Hepatocyte (in vitro differentiated cells): ENCODE measurements around the gene TP53TG5. TPM values are rescaled to one million over a fixed set of nuclear protein-coding genes. Genes with fewer than 3 reads are reported as not detected.

Experiments used
- DNase-seq: peaks from one replicate; pipeline ENCODE4 v3.0.0-alpha.2; 2016; ENCODE audit warnings: low spot score
- H2AFZ ChIP-seq: fragments of 200-600 bp; sonication (generic); 2 replicates; pipeline ENCODE4 v1.6.0; 2016; ENCODE audit warnings: antibody characterized with exemption, mild to moderate bottlenecking
- H3K27ac ChIP-seq: fragments of 200-600 bp; sonication (generic); 2 replicates; pipeline ENCODE4 v1.5.1; 2016; ENCODE audit warnings: mild to moderate bottlenecking
- H3K27me3 ChIP-seq: fragments of 200-600 bp; sonication (generic); 2 replicates; pipeline ENCODE4 v1.6.1; 2016
- H3K36me3 ChIP-seq: fragments of 200-600 bp; sonication (generic); replicated peaks from 2 replicates; pipeline ENCODE4 v1.5.1; 2016; ENCODE audit warnings: low read depth; ENCODE audit not compliant: insufficient read depth
- H3K4me1 ChIP-seq: fragments of 200-600 bp; sonication (generic); 2 replicates; pipeline ENCODE4 v1.5.1; 2016; ENCODE audit warnings: mild to moderate bottlenecking, moderate library complexity; ENCODE audit not compliant: insufficient read depth
- H3K4me2 ChIP-seq: fragments of 200-600 bp; sonication (generic); 2 replicates; pipeline ENCODE4 v1.6.0; 2016
- H3K4me3 ChIP-seq: fragments of 200-600 bp; sonication (generic); 2 replicates; pipeline ENCODE4 v1.5.1; 2016; ENCODE audit warnings: mild to moderate bottlenecking
- H3K79me2 ChIP-seq: fragments of 200-600 bp; sonication (generic); 2 replicates; pipeline ENCODE4 v1.6.0; 2017; ENCODE audit warnings: mild to moderate bottlenecking
- H3K9me2 ChIP-seq: fragments of 200-600 bp; sonication (generic); replicated peaks from 2 replicates; pipeline ENCODE4 v1.6.0; 2017; ENCODE audit warnings: mild to moderate bottlenecking; ENCODE audit not compliant: insufficient read depth
- H3K9me3 ChIP-seq: fragments of 200-600 bp; sonication (generic); 2 replicates; pipeline ENCODE4 v1.5.1; 2016; ENCODE audit warnings: low read depth, mild to moderate bottlenecking
- H4K20me1 ChIP-seq: fragments of 200-600 bp; sonication (generic); 2 replicates; pipeline ENCODE4 v1.6.0; 2016; ENCODE audit warnings: mild to moderate bottlenecking; ENCODE audit not compliant: insufficient read depth, poor library complexity, severe bottlenecking
- CTCF ChIP-seq: fragments of 200-600 bp; sonication (generic); IDR thresholded peaks from 2 replicates; pipeline ENCODE4 v1.5.1; 2016; ENCODE audit warnings: antibody characterized with exemption, mild to moderate bottlenecking; ENCODE audit not compliant: poor library complexity
- EZH2 ChIP-seq: fragments of 200-600 bp; sonication (generic); IDR thresholded peaks from 2 replicates; pipeline ENCODE4 v1.6.1; 2016; ENCODE audit warnings: antibody characterized with exemption, mild to moderate bottlenecking, borderline replicate concordance
- EZH2phosphoT487 ChIP-seq: fragments of 200-600 bp; sonication (generic); IDR thresholded peaks from one replicate; pipeline ENCODE4 v1.6.1; 2018; ENCODE audit warnings: antibody characterized with exemption, mild to moderate bottlenecking, low read depth, moderate library complexity; ENCODE audit not compliant: unreplicated experiment, severe bottlenecking
- WGBS: methylation state at CpG from one replicate; pipeline ENCODE4 v1.1.6; 2016; ENCODE audit warnings: low lambda C conversion rate; ENCODE audit errors: missing lambda C conversion rate; 5-methylcytosine and 5-hydroxymethylcytosine counted together
- polyA plus RNA-seq: library from polyadenylated mRNA; unstranded; fragments of >200 nt; fragmentation: Nextera tagmentation; extraction: Ambion mirVana; gene quantifications from 2 replicates; pipeline ENCODE4 v1.2.1, GENCODE V29; 2016
- total RNA-seq: library from RNA; depleted of rRNA; stranded (reverse); fragments of >200 nt; gene quantifications from 2 replicates; pipeline ENCODE4 v1.2.3, GENCODE V29; 2014

TP53TG5 gene
- total and polyA plus RNA-seq, 2 experiments from 2014 or later, result not detected

GRCh38 chr20:45328451-45328850, 49.7 kb downstream of the TP53TG5 start:
- peaks cover 11% of the 10 kb centered on the region for H3K79me2 ChIP-seq
- H3K9me3 ChIP-seq, result no peaks in the 10 kb centered on the region
- no peaks in the 10 kb centered on the region for H3K27me3 ChIP-seq
- peaks cover 11% of the 10 kb centered on the region for H4K20me1 ChIP-seq
- no peak overlapping the region for H3K4me2 ChIP-seq
- H3K27ac ChIP-seq, result no peak overlapping the region
- no peaks in the 10 kb centered on the region for H3K4me1 ChIP-seq
- no peak for DNase-seq
- H3K9me2 ChIP-seq, result no peaks in the 10 kb centered on the region
- no peak overlapping the region for H3K4me3 ChIP-seq
- no peak overlapping the region for H2AFZ ChIP-seq
- H3K36me3 ChIP-seq, result peaks cover 4% of the 10 kb centered on the region
- no peak for TF ChIP-seq EZH2
- TF ChIP-seq EZH2phosphoT487, result no peak
- no peak for TF ChIP-seq CTCF
- WGBS, result 96% methylated on average over 4 of the region's 4 CpGs

GRCh38 chr20:45325371-45325770, 52.8 kb downstream of the TP53TG5 start:
- Histone ChIP-seq H2AFZ (no peak overlapping the region), H3K27ac (no peak overlapping the region), H3K4me1 (peaks cover 3% of the 10 kb centered on the region), H3K36me3 (no peaks in the 10 kb centered on the region), H3K4me3 (no peak overlapping the region), H3K79me2 (no peaks in the 10 kb centered on the region), H3K4me2 (no peak overlapping the region), H4K20me1 (peaks cover 6% of the 10 kb centered on the region), H3K9me3 (no peaks in the 10 kb centered on the region), H3K27me3 (no peaks in the 10 kb centered on the region), H3K9me2 (no peaks in the 10 kb centered on the region)
- 58% methylated on average over 6 of the region's 6 CpGs for WGBS
- DNase-seq, result no peak
- no peak for TF ChIP-seq CTCF
- no peak for TF ChIP-seq EZH2phosphoT487
- TF ChIP-seq EZH2, result no peak

DNA sequence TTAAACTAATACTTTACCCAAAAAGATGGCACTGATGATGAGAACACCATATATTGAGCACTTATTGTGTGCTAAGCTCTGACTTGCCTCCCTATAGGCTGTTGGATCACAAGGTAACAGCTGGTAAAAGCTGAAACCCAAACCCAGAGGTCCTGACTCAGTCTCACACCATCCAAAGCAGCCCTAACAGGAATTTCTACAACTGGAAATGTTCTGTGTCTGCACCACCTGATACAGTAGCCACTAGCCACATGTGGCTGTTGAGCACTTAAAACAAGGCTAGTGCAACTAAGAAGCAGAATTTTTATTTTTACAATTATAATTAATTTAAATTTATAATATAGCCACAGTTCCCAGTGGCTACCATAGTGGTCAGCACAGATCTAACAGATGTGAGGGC, 54.4 kb downstream of the TP53TG5 start:
- no peaks in the 10 kb centered on the region for H3K9me2 ChIP-seq
- no peaks in the 10 kb centered on the region for H3K79me2 ChIP-seq
- no peaks in the 10 kb centered on the region for H3K36me3 ChIP-seq
- no peak overlapping the region for H2AFZ ChIP-seq
- peaks cover 3% of the 10 kb centered on the region for H3K4me1 ChIP-seq
- no peak for DNase-seq
- H4K20me1 ChIP-seq, result no peaks in the 10 kb centered on the region
- H3K4me2 ChIP-seq, result no peak overlapping the region
- no peak for TF ChIP-seq EZH2phosphoT487
- TF ChIP-seq CTCF, result no peak
- no peak for TF ChIP-seq EZH2
- no peaks in the 10 kb centered on the region for H3K9me3 ChIP-seq
- H3K4me3 ChIP-seq, result no peak overlapping the region
- no peak overlapping the region for H3K27ac ChIP-seq
- no peaks in the 10 kb centered on the region for H3K27me3 ChIP-seq

- H4K20me1 ChIP-seq, result no peaks in the 10 kb centered on the region
- WGBS, result 48% methylated on average over 7 of the region's 7 CpGs
- H3K27ac ChIP-seq, result no peak overlapping the region
These were observed 55.2 kb downstream of the TP53TG5 start for GRCh38 chr20:45322952-45323383.

More at GRCh38 chr20:45322952-45323383, 55.2 kb downstream of the TP53TG5 start:
- TF ChIP-seq EZH2phosphoT487 (no peak), CTCF (peak; percentile 52)
- DNase-seq, result peak; percentile 65
- no peaks in the 10 kb centered on the region for H3K36me3 ChIP-seq
- no peaks in the 10 kb centered on the region for H3K9me2 ChIP-seq
- no peaks in the 10 kb centered on the region for H3K27me3 ChIP-seq
- H2AFZ ChIP-seq, result no peak overlapping the region
- no peaks in the 10 kb centered on the region for H3K9me3 ChIP-seq
- H3K79me2 ChIP-seq, result no peaks in the 10 kb centered on the region
- peaks cover 3% of the 10 kb centered on the region for H3K4me1 ChIP-seq
- H3K4me2 ChIP-seq, result no peak overlapping the region
- H3K4me3 ChIP-seq, result no peak overlapping the region
